ENCODE results near the gene TNFRSF1A.

The TNFRSF1A gene

DNA sequence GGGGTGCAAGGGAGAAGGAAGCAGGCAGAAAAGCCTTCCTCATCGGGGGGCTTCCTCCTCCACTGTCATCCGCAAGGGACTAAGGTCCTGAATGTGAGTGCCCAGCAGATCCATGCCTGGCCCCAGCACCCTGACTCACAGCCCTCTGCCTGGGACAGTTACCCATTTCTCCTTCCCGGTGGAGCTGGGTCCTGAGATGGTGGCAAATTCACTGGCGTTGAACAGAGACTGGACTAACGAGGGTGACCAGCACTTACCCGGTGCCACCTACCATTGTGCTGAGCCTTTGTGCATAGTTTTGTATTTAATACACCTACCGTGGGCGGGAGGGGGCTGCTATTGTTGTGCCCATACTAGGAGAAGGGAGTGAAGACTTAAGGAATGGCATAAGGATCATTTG is 62.2 kb downstream of the TNFRSF1A start:
- TF ChIP-seq CTCF (IDR thresholded peaks at IDR 0.05; ENCODE audit: low read depth, low read length): no peak
- no peak for DNase-seq (ENCODE audit: extremely low read depth, low read depth)

DNA sequence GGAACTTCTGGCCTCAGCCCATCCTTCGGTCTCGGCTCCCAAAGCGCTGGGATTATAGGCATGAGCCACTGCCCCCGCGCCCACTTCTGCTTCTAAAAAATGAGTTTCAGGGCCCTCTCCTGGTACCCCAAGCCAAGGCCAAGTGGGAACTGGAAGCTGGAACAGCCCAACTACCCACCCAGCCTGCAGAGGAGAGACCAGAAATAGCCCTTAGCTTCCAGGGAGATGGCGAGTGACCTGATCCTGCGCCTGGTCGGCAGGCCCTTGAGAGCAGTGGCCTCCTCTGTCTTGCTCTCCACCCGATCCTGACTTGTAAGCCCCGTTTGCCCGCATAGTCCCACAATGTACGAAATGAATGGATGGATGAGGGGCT is 62.6 kb downstream of the TNFRSF1A start:
- TF ChIP-seq CTCF (IDR thresholded peaks at IDR 0.05; ENCODE audit: low read depth, low read length): no peak
- DNase-seq (ENCODE audit: extremely low read depth, low read depth): no peak

Measured in AG09319 (cell line).